HS-27A (cell line): ENCODE measurements around the gene NOP9.

Experiments
- DNase-seq: peaks from one replicate; pipeline ENCODE4 v3.0.0-alpha.2; 2012; ENCODE audit warnings: low read depth, missing footprints

The NOP9 gene

GRCh38 chr14:24329073-24329663 lies 29.5 kb downstream of the NOP9 start:
- DNase-seq: no peak

GRCh38 chr14:24329736-24330135 lies 30.1 kb downstream of the NOP9 start:
- DNase-seq: no peak

DNA sequence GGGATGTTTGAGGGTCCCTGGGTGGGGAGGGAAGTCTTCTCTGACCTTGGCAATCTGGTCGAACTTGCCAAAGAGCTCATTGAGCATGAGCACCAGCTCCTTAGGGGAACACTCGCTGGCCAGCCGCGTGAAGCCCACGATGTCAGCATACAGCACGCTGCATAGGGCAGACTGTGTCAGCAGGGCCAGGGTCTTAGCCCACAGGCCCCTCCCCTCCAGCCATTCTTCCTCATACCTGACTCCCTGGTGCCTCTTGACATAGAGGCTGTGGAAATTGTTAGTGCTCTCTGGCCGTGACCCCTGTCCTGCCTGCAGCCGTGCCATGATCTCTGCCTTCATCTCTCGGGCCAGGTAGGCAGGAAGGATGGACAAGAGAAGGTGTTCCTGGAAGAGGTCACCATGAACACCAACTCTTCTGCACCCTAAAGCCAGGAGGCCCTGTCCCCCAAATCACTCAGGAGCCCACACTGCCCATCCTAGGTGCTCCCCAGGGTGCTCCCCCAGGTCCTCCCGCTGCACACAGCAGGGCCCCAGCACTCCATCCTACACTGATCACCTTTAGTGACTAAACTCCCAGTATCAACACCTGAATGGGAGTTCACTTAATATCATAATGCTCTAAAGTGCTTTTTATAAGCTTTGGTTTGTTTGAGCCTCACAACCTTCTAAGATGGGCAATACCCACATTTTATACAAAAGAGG lies 31.5 kb downstream of the NOP9 start:
- no peak for DNase-seq

DNA sequence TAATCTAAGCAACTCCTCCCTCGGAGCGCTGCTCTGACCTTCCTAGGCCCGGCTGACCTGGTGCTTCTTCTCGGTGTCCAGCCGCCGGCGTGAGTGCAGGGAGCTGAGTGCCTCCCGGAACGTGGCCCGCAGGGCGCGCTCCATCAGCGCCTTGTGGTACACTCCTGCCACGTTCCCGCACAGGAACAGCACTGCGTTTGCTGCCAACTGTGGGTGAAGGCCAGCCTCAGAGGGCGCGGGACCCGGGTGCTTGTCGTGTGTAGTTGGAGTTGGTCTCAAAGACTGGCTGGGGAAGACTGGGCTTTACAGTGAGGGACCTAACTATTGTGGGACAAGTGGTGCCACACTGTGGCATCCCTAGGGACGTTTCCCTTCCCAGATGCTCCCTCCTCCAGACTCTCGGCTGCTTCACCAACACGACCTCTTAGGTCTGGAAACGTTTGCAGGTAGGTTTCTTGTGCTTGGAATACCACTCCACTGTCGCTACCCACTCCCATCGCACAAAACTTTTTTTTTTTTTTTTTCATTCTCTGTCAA lies 32.1 kb downstream of the NOP9 start:
- no peak for DNase-seq

DNA sequence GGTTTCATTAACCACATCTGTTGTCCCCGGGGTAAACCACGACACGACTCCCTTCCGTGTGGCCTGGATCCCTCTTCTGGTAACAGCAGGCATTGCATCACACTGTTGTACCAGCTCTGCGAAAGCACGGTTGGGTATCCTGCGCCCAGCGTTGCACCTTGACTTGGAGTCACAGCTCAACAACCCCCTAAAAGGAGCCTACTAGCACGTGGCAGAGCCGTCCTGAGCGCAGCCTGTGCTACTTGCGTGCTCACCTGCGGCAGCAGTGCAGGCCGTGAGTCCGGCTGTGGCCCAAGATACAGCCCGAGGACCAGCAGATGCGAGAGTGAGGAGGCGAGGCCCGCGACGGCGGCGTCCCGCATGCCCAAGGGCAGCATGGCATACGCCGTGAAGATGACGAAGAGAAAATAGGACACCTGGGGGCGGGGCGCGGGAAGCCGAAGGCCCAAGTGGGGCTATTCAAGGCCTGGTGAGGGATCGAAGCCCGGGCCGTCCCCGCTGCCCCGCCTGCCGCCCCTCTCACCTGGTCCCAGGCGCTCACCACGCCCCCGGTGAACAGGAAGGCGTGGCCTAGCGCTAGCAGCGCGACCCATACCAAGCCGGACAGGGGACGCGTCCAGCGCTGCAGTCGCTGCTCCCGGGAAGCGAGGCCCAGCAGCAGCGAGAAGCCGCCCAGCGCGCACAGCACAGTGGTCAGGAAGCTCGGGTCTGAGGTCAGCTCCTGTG lies 32.8 kb downstream of the NOP9 start:
- no peak for DNase-seq

- DNase-seq: no peak
These were observed 35.0 kb downstream of the NOP9 start, which contains the start of gene ADCY4 for GRCh38 chr14:24334431-24335291. ADCY4 (minus strand) TSS chr14:24335071; CDS start chr14:24334652, 419 bp downstream.

- DNase-seq: no peak
These were observed 36.0 kb downstream of the NOP9 start for GRCh38 chr14:24335461-24336171.

GRCh38 chr14:24337144-24337823 lies 37.6 kb downstream of the NOP9 start:
- DNase-seq: no peak

DNA sequence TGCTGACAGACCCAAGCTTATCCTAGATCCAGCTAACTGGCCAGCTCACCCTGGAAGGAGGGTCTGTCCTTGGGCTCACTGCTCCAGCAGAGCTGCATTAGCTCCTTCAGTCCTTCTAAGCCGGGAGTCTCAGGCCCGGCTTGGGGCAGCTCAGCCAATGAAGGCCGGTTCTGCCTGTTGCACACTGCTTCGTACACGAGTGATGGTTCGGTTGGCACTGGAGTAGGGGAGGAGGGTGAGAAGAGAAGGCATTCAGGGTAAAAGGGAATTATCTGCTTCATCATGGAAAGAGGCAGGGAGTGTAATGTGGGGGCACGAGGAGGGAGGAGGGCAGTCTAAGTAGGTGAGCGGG lies 38.1 kb downstream of the NOP9 start:
- DNase-seq: no peak

DNA sequence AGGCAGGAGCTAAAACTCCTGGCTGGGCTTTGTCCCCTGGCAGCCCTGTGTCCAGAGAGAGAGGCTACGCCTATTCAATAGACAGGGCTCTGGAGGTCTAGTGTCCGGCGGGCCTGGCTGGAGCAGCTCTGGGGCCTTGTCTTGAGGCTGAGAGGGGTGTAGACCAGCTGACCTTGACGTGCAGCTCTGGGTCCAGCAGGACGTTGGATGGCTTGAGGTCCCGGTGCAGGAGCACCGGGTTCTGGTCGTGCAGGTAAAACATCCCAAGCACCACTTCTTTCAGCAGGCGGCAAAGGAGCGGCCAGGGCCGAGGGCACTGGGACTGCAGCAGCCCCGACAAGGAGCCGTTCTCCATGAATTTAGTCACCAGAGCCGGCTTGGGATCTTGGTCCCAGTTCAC lies 39.2 kb downstream of the NOP9 start:
- no peak for DNase-seq

- no peak for DNase-seq
These were observed 39.9 kb downstream of the NOP9 start, which contains the start of gene RIPK3 for GRCh38 chr14:24339284-24340151. RIPK3 (minus strand) TSS chr14:24339991; CDS start chr14:24339826, 165 bp downstream.

DNA sequence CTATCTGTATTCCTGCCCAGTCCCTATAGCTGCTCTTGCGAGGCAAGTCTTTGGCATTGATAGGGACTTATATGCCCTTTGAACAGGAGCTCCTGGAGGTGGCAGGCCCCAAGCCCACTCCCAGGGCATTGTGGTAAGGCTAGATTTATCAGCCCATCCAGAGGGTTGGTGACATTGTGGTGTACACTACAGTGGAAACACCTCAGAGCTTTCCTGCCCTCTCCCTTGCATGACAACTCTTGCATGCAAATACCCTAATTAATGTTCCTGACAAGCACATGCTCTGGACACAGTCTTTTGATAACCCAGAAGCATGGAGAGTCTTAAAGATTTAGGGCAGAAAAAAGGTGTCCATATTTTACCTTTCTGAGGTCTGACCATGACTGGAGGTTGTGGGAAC lies 41.0 kb downstream of the NOP9 start:
- DNase-seq: no peak

DNA sequence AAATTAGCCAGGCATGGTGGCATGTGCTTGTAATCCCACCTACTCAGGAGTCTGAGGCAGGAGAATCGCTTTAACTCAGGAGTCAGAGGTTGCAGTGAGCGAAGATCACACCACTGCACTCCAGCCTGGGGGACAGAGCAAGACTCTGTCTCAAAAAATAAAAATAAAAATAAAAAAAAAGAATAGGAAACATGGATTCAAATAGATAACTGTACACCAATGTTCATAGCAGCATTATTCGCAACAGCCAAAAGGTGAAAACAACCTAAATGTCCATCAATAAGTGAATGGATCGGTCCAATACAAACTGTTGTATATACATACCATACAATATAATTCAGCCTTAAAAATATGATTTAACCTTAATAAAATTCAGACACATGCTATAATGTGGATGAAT lies 43.2 kb downstream of the NOP9 start:
- DNase-seq: no peak

- no peak for DNase-seq
These were observed 44.4 kb downstream of the NOP9 start for GRCh38 chr14:24343795-24344660.

DNA sequence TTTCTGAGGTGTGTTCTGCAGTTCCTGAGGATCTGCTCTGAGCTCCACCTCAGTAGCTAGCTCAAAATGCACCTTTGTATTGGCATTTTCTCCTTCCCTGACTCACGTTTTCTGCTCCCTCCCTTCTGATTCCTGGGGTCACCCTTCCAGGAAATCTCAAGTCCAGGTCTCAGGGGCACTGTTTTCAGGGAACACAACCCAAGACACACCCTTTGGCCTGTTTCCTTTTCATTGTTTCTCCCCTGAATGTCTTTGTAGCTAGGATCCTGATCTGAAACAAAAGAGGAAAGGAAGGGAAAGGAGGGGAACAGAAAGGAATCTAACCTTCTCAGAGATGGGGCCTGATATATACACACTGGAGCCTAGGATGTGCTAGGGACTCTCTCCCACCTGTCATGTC lies 47.5 kb downstream of the NOP9 start:
- DNase-seq: no peak

DNA sequence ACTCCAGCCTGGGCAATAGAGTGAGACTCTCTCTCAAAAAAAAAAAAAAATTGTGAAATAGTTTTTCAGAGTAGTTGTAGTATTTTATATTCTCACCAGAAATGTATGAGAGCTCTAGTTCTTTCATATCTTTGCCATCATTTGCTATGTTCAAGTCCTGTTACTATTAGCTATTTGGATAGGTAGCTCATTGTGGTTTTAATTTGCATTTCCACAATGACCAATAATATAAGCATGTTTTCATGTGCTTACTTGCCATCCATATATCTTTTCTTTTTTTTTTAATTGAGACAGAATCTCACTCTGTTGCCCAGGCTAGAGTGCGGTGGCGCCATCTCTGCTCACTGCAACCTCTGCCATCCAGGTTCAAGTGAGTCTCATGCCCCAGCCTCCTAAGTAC lies 48.5 kb downstream of the NOP9 start:
- DNase-seq: no peak

GRCh38 chr14:24349742-24350141 lies 50.1 kb downstream of the NOP9 start:
- DNase-seq: no peak

DNA sequence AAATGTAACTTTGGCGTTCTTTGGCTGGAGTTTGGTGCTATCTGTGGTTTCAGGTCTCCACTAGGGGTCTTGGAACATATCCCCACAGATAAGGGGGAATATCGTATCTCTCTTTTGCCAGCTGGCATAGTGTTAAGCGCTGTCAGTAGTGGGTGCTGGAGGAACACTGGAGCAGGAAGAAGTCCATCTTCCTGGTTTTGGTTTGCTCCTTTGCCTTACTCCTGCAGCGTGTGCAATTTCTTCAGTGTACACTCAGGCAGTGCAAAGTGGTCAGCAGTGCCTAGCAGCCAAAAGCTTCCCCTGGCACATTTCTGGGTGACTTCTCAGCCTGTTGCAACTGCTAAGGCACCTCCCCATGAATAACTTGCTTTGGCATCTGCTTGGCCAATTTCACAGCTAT lies 51.9 kb downstream of the NOP9 start:
- DNase-seq: no peak
